ENCODE measurements around the gene C2CD4A.

- TF ChIP-seq REST (IDR thresholded peaks at IDR 0.05; ENCODE audit: insufficient replicate concordance, low read depth) (no peak), CTCF (IDR thresholded peaks at IDR 0.05; ENCODE audit: insufficient read depth, low read length) (peak; percentile 57), POLR2AphosphoS5 (IDR thresholded peaks at IDR 0.05; ENCODE audit: low read depth) (no peak; the same call in 1 of the 2 replicates), GABPA (IDR thresholded peaks at IDR 0.05; ENCODE audit: low read depth) (no peak), SPI1 (IDR thresholded peaks at IDR 0.05; ENCODE audit: borderline replicate concordance, low read depth) (peak; percentile 41; the same call in 1 of the 2 replicates)
Observed at GRCh38 chr15:62060113-62060895, 6.5 kb upstream of the C2CD4A start, which contains the start of gene VPS13C.

Measured in HL-60 (cell line).